HepG2 (cell line): ENCODE results near the gene PAPPA2. TPM values are rescaled to one million over a fixed set of nuclear protein-coding genes. Genes with fewer than 3 reads are reported as not detected.

Source experiments
- ATAC-seq: fragments of 200-7000 bp; cut with Tn5 transposase; 3 replicates; pipeline ENCODE4 v1.9.1; 2020; ENCODE audit warnings: mild to moderate bottlenecking, moderate library complexity
- BruUV-seq: library from RNA; stranded (reverse); fragments of 400-500 nt; replicated peaks from 2 replicates; lab custom pipeline; 2021; lab: Mats Ljungman, UMichigan
- CTCF ChIA-PET: fragments of 300-600 bp; formaldehyde crosslinking; extraction: SDS; loops from one replicate; lab custom pipeline; 2021; ENCODE audit warnings: low total read pairs, inconsistent platforms, low intra/inter-chr PET ratio; lab: Yijun Ruan, JAX
- POLR2A ChIA-PET: fragments of 350-600 bp; sonication (Branson Sonifier 250); formaldehyde crosslinking; loops from one replicate; lab custom pipeline; 2020; ENCODE audit warnings: antibody characterized with exemption, inconsistent platforms; lab: Yijun Ruan, JAX
- DNase-seq: peaks from one replicate; pipeline ENCODE4 v3.0.0-alpha.2; 2015; ENCODE audit warnings: low spot score
- FAIRE-seq: peaks from 3 replicates; lab custom pipeline; 2011; peaks lifted over from hg19 to GRCh38; lab: Jason Lieb, UNC
- H2AFZ ChIP-seq: one replicate; pipeline ENCODE4 v1.6.1; 2011; ENCODE audit warnings: low read length, inconsistent platforms
- H3K27ac ChIP-seq: fragments of 300-600 bp; 3 replicates; pipeline ENCODE4 v1.8.0; 2011; ENCODE audit warnings: mixed run types, mild to moderate bottlenecking, mixed read lengths, low read length, inconsistent platforms; ENCODE audit not compliant: insufficient read depth; ENCODE audit errors: extremely low read length
- H3K27me3 ChIP-seq, 2 experiments: fragments of 200-600 bp in 1 of 2; 2 replicates in 1 of 2; 3 replicates in 1 of 2; pipeline versions ENCODE4 v1.6.0 to v1.8.0; 2011; ENCODE audit warnings: low read length in 2 of 2, mild to moderate bottlenecking in 2 of 2, moderate library complexity in 2 of 2, inconsistent platforms in 1 of 2; ENCODE audit not compliant: insufficient read depth in 2 of 2, control insufficient read depth in 1 of 2
- H3K36me3 ChIP-seq, 2 experiments: fragments of 200-600 bp in 1 of 2; replicated peaks in 1 of 2; 2 replicates in 1 of 2; 3 replicates in 1 of 2; pipeline versions ENCODE4 v1.5.1 to v1.8.0; 2011; ENCODE audit warnings: low read length in 2 of 2, inconsistent platforms in 1 of 2; ENCODE audit not compliant: insufficient read depth in 2 of 2, control insufficient read depth in 1 of 2
- H3K4me1 ChIP-seq: 2 replicates; pipeline ENCODE4 v1.5.1; 2012; ENCODE audit warnings: low read length, inconsistent platforms; ENCODE audit not compliant: insufficient read depth
- H3K4me2 ChIP-seq: 2 replicates; pipeline ENCODE4 v1.6.0; 2011; ENCODE audit warnings: low read depth, low read length, inconsistent platforms
- H3K4me3 ChIP-seq, 3 experiments: fragments of 200-600 bp in 1 of 3; sonication (generic), shearing (Covaris generic) in 1 of 3; replicated peaks in 1 of 3; 2 replicates each; pipeline ENCODE4 v1.5.1; 2011 to 2016; ENCODE audit warnings: low read length in 3 of 3, inconsistent platforms in 2 of 3, low read depth in 2 of 3, mild to moderate bottlenecking in 2 of 3, control low read depth in 1 of 3, mixed read lengths in 1 of 3; ENCODE audit not compliant: insufficient read depth in 1 of 3
- H3K79me2 ChIP-seq: one replicate; pipeline ENCODE4 v1.6.1; 2011; ENCODE audit warnings: low read length, inconsistent platforms; ENCODE audit not compliant: insufficient read depth
- H3K9ac ChIP-seq: 2 replicates; pipeline ENCODE4 v1.6.0; 2011; ENCODE audit warnings: mild to moderate bottlenecking, low read depth, low read length, inconsistent platforms; ENCODE audit not compliant: insufficient read depth
- H3K9me3 ChIP-seq: 2 replicates; pipeline ENCODE4 v1.5.1; 2012; ENCODE audit warnings: mild to moderate bottlenecking, low read length
- H4K20me1 ChIP-seq: 2 replicates; pipeline ENCODE4 v1.6.0; 2011; ENCODE audit warnings: inconsistent platforms, mild to moderate bottlenecking, low read length, moderate library complexity; ENCODE audit not compliant: insufficient read depth
- BCL3 ChIP-seq: sonication (generic); formaldehyde crosslinking; IDR thresholded peaks from 2 replicates; pipeline ENCODE4 v1.5.1; 2020; ENCODE audit warnings: mild to moderate bottlenecking, missing genetic modification reagents, moderate library complexity
- CTCF ChIP-seq: sonication (generic); formaldehyde crosslinking; IDR thresholded peaks from 2 replicates; pipeline ENCODE4 v1.5.0; 2020; ENCODE audit warnings: mild to moderate bottlenecking, missing genetic modification reagents, moderate library complexity
- HDAC6 ChIP-seq: fragments of 200-600 bp; sonication (generic); IDR thresholded peaks from 2 replicates; pipeline ENCODE4 v1.7.0; 2017; ENCODE audit warnings: mild to moderate bottlenecking, antibody characterized with exemption, low read length, low read depth
- SKI ChIP-seq: fragments of 450-650 bp; IDR thresholded peaks from one replicate; pipeline ENCODE4 v1.6.1; 2018; ENCODE audit warnings: mild to moderate bottlenecking; ENCODE audit not compliant: partially characterized antibody
- ZMAT5 ChIP-seq: sonication (generic); formaldehyde crosslinking; IDR thresholded peaks from 2 replicates; pipeline ENCODE4 v1.5.0; 2020; ENCODE audit warnings: mild to moderate bottlenecking, low read depth, missing genetic modification reagents, borderline replicate concordance
- ZNF33B ChIP-seq: sonication (generic); formaldehyde crosslinking; IDR thresholded peaks from 2 replicates; pipeline ENCODE4 v1.5.1; 2020; ENCODE audit warnings: mild to moderate bottlenecking, missing genetic modification reagents
- WGBS: methylation state at CpG from one replicate; pipeline ENCODE4 v1.1.6; 2017; ENCODE audit warnings: low lambda C conversion rate; 5-methylcytosine and 5-hydroxymethylcytosine counted together
- in situ Hi-C: cut with HindIII; loops from 2 replicates; pipeline ENCODE4 v1.10.0; 2017; ENCODE audit warnings: low pct_unique_long_range_greater_than_20kb; ENCODE audit not compliant: extremely low pct_ligation_motif_present
- intact Hi-C: fragments of 100-400 bp; cut with micrococcal nuclease; formaldehyde crosslinking; loops from one replicate; pipeline ENCODE4 v1.10.0; 2022; ENCODE audit not compliant: unreplicated experiment
- polyA plus RNA-seq, 8 experiments: library from polyadenylated mRNA; depleted of rRNA in 3 of 8; stranded (reverse) in 7 of 8; unstranded in 1 of 8; fragments of >200 nt; fragmentation: Illumina TruSeq in 4 of 8; extraction: Trizol in 4 of 8; gene quantifications; 2 replicates each; pipeline versions ENCODE4 v1.2.1 to v1.2.3, GENCODE V29; 2011 to 2016; ENCODE audit warnings: low read depth in 4 of 8, missing spikeins in 1 of 8, mixed read lengths in 1 of 8; ENCODE audit not compliant: insufficient read depth in 1 of 8
- total RNA-seq, 5 experiments: library from RNA; depleted of rRNA; stranded (reverse); fragments of >200 nt; fragmentation: Illumina TruSeq; extraction: Trizol; gene quantifications; 2 replicates each; pipeline ENCODE4 v1.2.3, GENCODE V29; 2016; ENCODE audit warnings: low read depth in 1 of 5
- TF ChIP-seq, protein P1 (sequence below): sonication (generic); formaldehyde crosslinking; IDR thresholded peaks from 2 replicates; pipeline ENCODE4 v1.4.0; 2020; ENCODE audit warnings: mild to moderate bottlenecking, missing genetic modification reagents

Gene PAPPA2
- total and polyA plus RNA-seq, 2 of the 13 experiments (the other 11 are each of a cell fraction or from before 2014, with no cell fraction given), result 0.01 TPM; not detected in 1

GRCh38 chr1:176866011-176866714 lies 403.2 kb downstream of the PAPPA2 start (continued):
- TF ChIP-seq, protein P1, sequence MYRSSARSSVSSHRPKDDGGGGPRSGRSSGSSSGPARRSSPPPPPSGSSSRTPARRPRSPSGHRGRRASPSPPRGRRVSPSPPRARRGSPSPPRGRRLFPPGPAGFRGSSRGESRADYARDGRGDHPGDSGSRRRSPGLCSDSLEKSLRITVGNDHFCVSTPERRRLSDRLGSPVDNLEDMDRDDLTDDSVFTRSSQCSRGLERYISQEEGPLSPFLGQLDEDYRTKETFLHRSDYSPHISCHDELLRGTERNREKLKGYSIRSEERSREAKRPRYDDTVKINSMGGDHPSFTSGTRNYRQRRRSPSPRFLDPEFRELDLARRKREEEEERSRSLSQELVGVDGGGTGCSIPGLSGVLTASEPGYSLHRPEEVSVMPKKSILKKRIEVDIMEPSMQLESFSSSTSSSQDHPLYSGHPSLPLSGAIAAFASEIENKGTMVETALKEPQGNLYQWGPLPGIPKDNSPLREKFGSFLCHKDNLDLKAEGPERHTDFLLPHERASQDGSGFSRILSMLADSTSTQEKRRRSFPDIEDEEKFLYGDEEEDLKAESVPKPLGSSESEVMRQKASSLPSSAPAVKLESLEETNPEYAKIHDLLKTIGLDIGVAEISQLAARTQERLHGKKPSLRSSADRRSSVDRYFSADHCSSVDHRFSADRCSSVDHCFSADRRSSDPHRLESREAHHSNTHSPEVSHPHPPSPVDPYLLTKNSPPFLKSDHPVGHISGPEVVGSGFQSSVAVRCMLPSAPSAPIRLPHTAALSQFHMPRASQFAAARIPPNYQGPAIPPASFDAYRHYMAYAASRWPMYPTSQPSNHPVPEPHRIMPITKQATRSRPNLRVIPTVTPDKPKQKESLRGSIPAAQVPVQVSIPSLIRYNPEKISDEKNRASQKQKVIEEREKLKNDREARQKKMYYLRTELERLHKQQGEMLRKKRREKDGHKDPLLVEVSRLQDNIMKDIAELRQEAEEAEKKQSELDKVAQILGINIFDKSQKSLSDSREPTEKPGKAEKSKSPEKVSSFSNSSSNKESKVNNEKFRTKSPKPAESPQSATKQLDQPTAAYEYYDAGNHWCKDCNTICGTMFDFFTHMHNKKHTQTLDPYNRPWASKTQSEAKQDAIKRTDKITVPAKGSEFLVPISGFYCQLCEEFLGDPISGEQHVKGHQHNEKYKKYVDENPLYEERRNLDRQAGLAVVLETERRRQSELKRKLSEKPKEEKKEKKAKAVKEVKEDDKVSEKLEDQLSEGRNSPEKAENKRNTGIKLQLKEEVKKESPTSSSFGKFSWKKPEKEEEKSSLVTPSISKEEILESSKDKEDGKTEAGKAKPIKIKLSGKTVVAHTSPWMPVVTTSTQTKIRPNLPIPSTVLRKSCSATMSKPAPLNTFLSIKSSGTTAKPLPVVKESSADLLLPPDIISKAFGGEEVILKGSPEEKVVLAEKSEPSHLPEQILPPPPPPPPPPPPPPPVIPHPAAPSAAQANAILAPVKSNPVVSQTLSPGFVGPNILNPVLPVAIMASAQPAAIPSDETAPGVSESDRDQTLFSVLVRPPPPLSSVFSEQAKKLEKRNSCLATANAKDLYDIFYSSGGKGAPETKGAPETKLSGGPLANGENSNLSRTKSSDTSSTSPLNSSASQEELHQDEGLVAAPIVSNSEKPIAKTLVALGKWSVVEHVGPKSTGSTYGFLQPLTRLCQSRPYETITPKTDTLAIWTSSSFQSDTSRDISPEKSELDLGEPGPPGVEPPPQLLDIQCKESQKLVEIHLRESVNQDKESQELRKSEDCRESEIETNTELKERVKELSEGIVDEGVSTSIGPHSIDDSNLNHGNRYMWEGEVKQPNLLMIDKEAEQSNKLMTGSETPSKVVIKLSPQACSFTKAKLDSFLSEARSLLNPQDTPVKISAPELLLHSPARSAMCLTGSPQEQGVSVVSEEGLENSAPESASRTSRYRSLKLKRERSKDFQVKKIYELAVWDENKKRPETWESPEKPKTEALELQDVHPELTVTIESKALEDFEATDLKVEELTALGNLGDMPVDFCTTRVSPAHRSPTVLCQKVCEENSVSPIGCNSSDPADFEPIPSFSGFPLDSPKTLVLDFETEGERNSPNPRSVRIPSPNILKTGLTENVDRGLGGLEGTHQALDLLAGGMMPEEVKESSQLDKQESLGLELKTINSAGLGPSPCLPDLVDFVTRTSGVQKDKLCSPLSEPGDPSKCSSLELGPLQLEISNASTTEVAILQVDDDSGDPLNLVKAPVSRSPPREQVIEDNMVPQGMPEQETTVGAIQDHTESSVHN (CRISPR knock-in tag), result no peak
- no peak for TF ChIP-seq SKI

DNA sequence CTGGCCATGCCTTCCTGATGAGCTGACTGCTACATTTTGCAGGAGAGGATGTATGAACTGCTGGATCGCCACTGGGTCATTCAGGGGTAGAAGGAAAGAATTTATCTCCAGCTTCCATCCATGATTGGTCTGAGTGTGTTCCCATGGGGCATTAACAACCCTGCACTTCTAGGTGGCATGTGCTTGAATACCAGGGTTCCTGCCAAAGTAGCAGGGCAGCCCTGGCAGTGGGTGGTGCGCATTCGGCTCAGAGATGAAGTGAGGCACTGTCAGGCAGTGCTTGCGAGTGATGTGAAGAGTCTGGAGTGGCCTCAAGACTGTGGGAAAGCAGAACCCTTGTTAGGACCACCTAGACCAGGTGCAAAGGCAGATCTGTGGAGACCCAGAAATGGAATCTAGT lies 406.6 kb downstream of the PAPPA2 start:
- CTCF ChIA-PET, result no interaction called here
- Histone ChIP-seq H3K4me1 (no peaks in the 10 kb centered on the region), H3K27ac (no peak overlapping the region), H3K27me3 (no peaks in the 10 kb centered on the region), H3K9me3 (no peaks in the 10 kb centered on the region), H2AFZ (no peak overlapping the region), H3K79me2 (no peaks in the 10 kb centered on the region), H3K36me3 (no peaks in the 10 kb centered on the region), H3K4me2 (no peak overlapping the region), H3K9ac (no peak overlapping the region), H3K4me3 (no peak overlapping the region), H4K20me1 (no peaks in the 10 kb centered on the region)
- 0% methylated on average over 2 of the region's 4 CpGs for WGBS
- ATAC-seq (no peak), FAIRE-seq (no peak), DNase-seq (no peak)
- in situ Hi-C loops (no loop called here), intact Hi-C loops (no loop called here)
- no TSS peak for BruUV-seq
- POLR2A ChIA-PET, result no interaction called here
- TF ChIP-seq CTCF (CRISPR knock-in tag), result no peak
- no peak for TF ChIP-seq HDAC6
- TF ChIP-seq ZMAT5 (CRISPR knock-in tag), result no peak
- no peak for TF ChIP-seq BCL3 (CRISPR knock-in tag)
- TF ChIP-seq ZNF33B (CRISPR knock-in tag), result no peak
